ENCODE measurements around the gene UCN2. TPM values are rescaled to one million over a fixed set of nuclear protein-coding genes. Genes with fewer than 3 reads are reported as not detected.

UCN2 gene
- total RNA-seq, 1 donor from 2014 or later = 1.4 TPM

DNA sequence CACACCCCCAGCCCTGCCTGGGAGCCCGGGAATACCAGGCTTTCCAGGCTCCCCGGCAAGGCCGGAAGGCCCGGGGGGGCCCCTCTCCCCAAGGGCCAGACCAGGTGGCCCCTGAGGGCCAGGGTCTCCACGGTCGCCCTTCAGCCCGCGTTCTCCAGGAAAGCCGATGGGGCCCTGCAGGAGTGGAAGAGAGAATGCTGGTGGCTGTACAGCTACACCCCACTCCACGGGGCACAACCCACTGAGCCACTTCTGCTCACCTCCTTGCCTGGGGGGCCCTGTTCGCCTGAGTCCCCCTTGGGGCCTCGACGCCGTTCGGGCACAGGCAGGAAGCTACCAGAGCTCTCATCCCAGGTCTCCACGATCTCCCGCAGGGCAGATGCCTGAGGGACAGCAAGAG is 11.8 kb upstream of the UCN2 start:
- no peaks in the 10 kb centered on the region for H3K36me3 Mint-ChIP-seq (ENCODE audit: insufficient read depth)
- no peak overlapping the region for H3K27ac Mint-ChIP-seq
- H3K4me3 Mint-ChIP-seq (ENCODE audit: low read depth) = no peak overlapping the region
- H3K9me3 Mint-ChIP-seq (ENCODE audit: low read depth) = no peaks in the 10 kb centered on the region
- TF ChIP-seq, protein P1, sequence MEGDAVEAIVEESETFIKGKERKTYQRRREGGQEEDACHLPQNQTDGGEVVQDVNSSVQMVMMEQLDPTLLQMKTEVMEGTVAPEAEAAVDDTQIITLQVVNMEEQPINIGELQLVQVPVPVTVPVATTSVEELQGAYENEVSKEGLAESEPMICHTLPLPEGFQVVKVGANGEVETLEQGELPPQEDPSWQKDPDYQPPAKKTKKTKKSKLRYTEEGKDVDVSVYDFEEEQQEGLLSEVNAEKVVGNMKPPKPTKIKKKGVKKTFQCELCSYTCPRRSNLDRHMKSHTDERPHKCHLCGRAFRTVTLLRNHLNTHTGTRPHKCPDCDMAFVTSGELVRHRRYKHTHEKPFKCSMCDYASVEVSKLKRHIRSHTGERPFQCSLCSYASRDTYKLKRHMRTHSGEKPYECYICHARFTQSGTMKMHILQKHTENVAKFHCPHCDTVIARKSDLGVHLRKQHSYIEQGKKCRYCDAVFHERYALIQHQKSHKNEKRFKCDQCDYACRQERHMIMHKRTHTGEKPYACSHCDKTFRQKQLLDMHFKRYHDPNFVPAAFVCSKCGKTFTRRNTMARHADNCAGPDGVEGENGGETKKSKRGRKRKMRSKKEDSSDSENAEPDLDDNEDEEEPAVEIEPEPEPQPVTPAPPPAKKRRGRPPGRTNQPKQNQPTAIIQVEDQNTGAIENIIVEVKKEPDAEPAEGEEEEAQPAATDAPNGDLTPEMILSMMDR (IDR thresholded peaks at IDR 0.05; ENCODE audit: unreplicated experiment) = no peak
- H3K4me1 Mint-ChIP-seq (ENCODE audit: low read depth) = no peaks in the 10 kb centered on the region
- no peaks in the 10 kb centered on the region for H3K27me3 Mint-ChIP-seq
- no peak for DNase-seq (ENCODE audit: low spot score, unreplicated experiment)

DNA sequence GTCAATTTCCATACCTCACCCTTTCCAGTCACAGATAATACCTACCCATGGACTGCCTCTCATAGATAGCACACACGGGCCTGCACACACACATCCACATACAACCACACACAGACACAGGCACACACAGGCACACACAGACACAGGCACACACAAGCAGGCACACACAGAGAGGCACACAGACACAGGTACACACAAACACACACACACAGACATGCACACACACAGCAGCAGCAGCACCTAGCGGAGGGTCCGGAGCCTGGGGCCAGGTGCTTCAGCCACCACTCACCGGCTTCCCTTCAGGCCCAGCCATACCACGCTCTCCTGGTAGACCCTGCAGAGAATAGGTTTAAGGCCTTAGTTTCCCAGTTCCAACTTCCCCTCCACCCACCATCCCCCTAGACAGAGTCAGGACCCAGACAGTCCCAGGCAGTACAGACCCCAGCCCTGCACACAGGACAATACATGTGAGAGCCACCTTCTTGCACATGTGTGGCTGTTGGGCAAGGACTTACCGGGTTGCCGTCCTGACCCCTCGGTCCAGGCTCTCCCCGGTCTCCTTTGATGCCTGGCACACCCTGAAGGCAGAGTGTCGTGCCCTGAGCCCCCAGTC is 10.5 kb upstream of the UCN2 start:
- TF ChIP-seq, protein P1 (IDR thresholded peaks at IDR 0.05; ENCODE audit: unreplicated experiment) = no peak
- no peaks in the 10 kb centered on the region for H3K4me1 Mint-ChIP-seq (ENCODE audit: low read depth)

DNA sequence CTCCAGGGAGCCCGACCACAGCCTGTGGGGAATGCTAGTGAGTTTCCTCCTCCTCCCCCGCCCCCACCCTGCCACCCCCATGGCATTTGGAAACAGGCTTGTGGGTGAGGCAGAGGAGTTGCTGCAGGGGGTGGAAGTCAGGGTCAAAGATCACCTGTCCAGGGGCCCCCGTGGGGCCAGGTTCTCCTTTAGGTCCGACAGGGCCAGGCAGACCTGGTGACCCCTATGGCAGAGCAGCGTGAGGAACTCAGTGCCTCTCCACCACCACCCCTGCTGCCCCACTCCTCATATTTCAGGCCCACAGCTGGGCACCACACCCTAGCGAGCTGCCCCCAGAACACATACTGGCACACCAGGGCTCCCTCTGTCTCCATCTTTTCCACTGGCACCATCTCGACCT is 8.9 kb upstream of the UCN2 start:
- H3K27me3 Mint-ChIP-seq = no peaks in the 10 kb centered on the region
- DNase-seq (ENCODE audit: low spot score, unreplicated experiment) = no peak
- no peaks in the 10 kb centered on the region for H3K9me3 Mint-ChIP-seq (ENCODE audit: low read depth)
- H3K4me1 Mint-ChIP-seq (ENCODE audit: low read depth) = no peaks in the 10 kb centered on the region
- no peaks in the 10 kb centered on the region for H3K36me3 Mint-ChIP-seq (ENCODE audit: insufficient read depth)
- TF ChIP-seq, protein P1 (IDR thresholded peaks at IDR 0.05; ENCODE audit: unreplicated experiment) = no peak
- no peak overlapping the region for H3K27ac Mint-ChIP-seq
- H3K4me3 Mint-ChIP-seq (ENCODE audit: low read depth) = no peak overlapping the region

More for the DNA sequence above, 10.5 kb upstream of the UCN2 start:
- Mint-ChIP-seq H3K4me3 (ENCODE audit: low read depth) (no peak overlapping the region), H3K27me3 (no peaks in the 10 kb centered on the region), H3K27ac (no peak overlapping the region), H3K36me3 (ENCODE audit: insufficient read depth) (no peaks in the 10 kb centered on the region), H3K9me3 (ENCODE audit: low read depth) (no peaks in the 10 kb centered on the region)
- no peak for DNase-seq (ENCODE audit: low spot score, unreplicated experiment)

DNA sequence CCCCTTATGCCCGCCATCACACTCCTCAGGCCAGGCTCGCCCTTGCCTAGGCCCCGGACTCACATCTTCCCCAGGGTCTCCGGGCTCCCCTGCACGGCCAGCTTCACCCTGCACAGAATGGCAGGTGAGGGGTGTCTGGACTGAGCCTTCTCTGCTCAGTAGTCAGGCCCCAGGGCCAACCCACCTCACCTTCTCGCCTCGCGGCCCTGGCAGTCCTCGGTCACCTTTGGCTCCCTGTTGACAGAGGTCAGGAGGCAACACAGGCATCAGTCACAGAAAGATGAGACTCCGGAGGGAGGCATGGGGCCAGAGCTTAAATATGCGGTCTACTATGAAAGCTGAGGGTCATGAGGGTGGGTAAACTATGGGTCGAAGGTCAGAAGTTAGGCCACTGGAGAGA is 8.4 kb upstream of the UCN2 start:
- Mint-ChIP-seq H3K27ac (no peak overlapping the region), H3K36me3 (ENCODE audit: insufficient read depth) (no peaks in the 10 kb centered on the region), H3K9me3 (ENCODE audit: low read depth) (no peaks in the 10 kb centered on the region), H3K4me3 (ENCODE audit: low read depth) (no peak overlapping the region), H3K4me1 (ENCODE audit: low read depth) (no peaks in the 10 kb centered on the region), H3K27me3 (no peaks in the 10 kb centered on the region)
- DNase-seq (ENCODE audit: low spot score, unreplicated experiment) = no peak
- TF ChIP-seq, protein P1 (IDR thresholded peaks at IDR 0.05; ENCODE audit: unreplicated experiment) = no peak

DNA sequence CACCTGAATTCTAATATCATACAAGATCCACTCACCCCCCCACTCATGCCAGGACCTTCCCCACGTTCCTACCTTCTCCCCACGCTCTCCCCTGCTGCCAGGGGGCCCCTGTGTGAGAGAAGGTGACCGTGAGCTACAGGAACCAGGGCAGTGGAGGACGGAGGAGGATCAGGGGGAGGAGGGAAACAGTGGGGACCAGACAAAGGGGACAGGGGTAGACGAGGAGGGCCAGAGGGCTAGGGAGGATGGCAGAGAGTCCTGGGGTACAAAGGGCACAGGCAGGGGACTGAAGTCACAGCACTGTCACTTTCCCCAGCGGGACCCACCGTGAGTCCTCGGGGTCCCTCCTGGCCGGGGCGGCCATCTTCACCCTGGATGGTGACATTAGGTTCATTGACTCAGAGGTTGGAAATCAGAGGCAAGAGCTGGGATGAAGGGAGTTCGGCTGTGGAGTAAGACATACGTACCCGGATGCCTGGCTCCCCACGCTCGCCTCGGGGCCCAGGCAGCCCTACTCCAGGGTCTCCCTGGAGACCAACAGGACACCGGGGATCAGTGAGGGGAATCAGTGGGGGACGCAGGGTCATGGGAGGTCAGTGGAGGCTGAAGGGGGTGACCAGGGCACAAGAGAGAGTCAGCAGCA is 6.3 kb upstream of the UCN2 start:
- TF ChIP-seq, protein P1 (IDR thresholded peaks at IDR 0.05; ENCODE audit: unreplicated experiment) = no peak
- no peak overlapping the region for H3K4me3 Mint-ChIP-seq (ENCODE audit: low read depth)
- H3K4me1 Mint-ChIP-seq (ENCODE audit: low read depth) = no peaks in the 10 kb centered on the region
- no peaks in the 10 kb centered on the region for H3K36me3 Mint-ChIP-seq (ENCODE audit: insufficient read depth)
- H3K9me3 Mint-ChIP-seq (ENCODE audit: low read depth) = no peaks in the 10 kb centered on the region
- H3K27ac Mint-ChIP-seq = peak overlapping the region; percentile 62
- H3K27me3 Mint-ChIP-seq = no peaks in the 10 kb centered on the region
- no peak for DNase-seq (ENCODE audit: low spot score, unreplicated experiment)
